ENCODE results near the gene ADAT1.

Gene ADAT1

DNA sequence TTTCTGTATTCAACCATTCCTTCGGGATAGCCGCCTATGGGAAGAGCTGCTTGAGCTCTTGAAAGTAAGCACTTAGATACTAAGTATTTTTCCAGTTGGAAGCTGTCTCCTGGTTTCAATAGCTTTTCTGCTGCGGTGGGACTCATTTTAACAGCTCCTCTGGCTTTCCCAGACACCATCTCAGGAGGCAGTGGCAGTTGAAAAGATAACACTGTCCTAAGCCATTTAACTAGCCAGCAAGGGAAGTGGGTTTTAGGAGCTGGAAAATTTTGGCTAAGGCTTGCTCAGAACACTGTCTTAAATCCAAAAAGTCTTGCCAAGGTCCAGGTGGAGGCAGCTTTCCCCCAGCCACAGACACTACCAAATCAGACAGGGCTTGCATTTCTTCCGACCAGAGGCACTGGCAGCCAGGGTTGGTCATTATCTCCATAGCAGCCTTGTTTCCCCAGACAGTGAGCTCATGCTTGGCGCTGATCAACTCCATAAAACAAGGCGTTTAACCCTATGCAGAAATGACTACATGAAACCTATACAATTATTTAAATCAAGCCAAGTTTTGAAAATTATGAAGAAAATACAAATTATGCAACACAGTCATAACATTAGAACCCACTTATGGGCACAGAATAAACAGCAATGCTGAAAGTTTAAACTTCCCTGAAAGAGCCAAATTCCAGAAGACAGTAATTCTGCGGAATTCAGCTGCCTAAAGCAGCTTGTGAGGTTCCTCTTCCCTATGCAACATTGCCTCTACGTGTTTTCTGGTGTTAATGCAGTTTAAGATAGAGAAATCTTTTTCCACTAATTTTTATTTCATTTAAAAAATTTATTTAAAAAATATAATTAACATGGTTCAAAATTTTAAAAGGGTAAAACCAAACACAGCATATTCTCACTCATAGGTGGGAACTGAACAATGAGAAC lies 31.9 kb downstream of the ADAT1 start:
- H3K4ac ChIP-seq (ENCODE audit: low read depth, low read length) = no peak overlapping the region
- no peaks in the 10 kb centered on the region for H3K9me3 ChIP-seq (ENCODE audit: insufficient read depth, low read depth, low read length)
- no peak overlapping the region for H2BK120ac ChIP-seq (ENCODE audit: insufficient read depth, low read length, poor library complexity)
- no peak overlapping the region for H3K23ac ChIP-seq (ENCODE audit: low read length)
- H4K8ac ChIP-seq (ENCODE audit: low read depth, low read length) = no peak overlapping the region
- no peak overlapping the region for H4K12ac ChIP-seq (ENCODE audit: low read depth, low read length)
- no peaks in the 10 kb centered on the region for H3K27me3 ChIP-seq (ENCODE audit: insufficient read depth, low read length)
- H3K9ac ChIP-seq (ENCODE audit: low read length) = no peak overlapping the region
- peaks cover 0 to 3% of the 10 kb centered on the region in 2 experiments for H3K4me1 ChIP-seq (ENCODE audit: control insufficient read depth in 1 of 2, insufficient read depth in 2 of 2, low read length in 2 of 2)
- H3K36me3 ChIP-seq (ENCODE audit: control insufficient read depth in 1 of 2, insufficient read depth in 2 of 2, low read length in 2 of 2) = peaks cover 2% of the 10 kb centered on the region in 2 experiments
- H3K14ac ChIP-seq (ENCODE audit: low read length) = no peak overlapping the region
- no peak overlapping the region for H2BK5ac ChIP-seq (ENCODE audit: low read depth, low read length, poor library complexity)
- no peak for DNase-seq
- H3K79me1 ChIP-seq (ENCODE audit: low read length) = no peaks in the 10 kb centered on the region
- no peak overlapping the region for H4K91ac ChIP-seq (ENCODE audit: low read depth, low read length)
- H3K79me2 ChIP-seq (ENCODE audit: control insufficient read depth, insufficient read depth, low read length, poor library complexity) = no peaks in the 10 kb centered on the region
- WGBS (ENCODE audit: extremely low coverage, insufficient coverage, insufficient read length) = no CpG with 5 or more reads among the region's 8 CpGs
- no peak overlapping the region for H2AK5ac ChIP-seq (ENCODE audit: low read length)
- H3K4me2 ChIP-seq (ENCODE audit: low read length) = peak overlapping the region; percentile 47
- no peak overlapping the region for H3K4me3 ChIP-seq (ENCODE audit: low read depth, low read length)
- peak overlapping the region; percentile 50 for H2BK12ac ChIP-seq (ENCODE audit: low read length)
- H3K18ac ChIP-seq (ENCODE audit: low read length) = no peak overlapping the region
- H3K27ac ChIP-seq (ENCODE audit: low read depth, low read length) = peak overlapping the region; percentile 58
- no peak overlapping the region for H2AFZ ChIP-seq (ENCODE audit: insufficient read depth, low read length, poor library complexity)

DNA sequence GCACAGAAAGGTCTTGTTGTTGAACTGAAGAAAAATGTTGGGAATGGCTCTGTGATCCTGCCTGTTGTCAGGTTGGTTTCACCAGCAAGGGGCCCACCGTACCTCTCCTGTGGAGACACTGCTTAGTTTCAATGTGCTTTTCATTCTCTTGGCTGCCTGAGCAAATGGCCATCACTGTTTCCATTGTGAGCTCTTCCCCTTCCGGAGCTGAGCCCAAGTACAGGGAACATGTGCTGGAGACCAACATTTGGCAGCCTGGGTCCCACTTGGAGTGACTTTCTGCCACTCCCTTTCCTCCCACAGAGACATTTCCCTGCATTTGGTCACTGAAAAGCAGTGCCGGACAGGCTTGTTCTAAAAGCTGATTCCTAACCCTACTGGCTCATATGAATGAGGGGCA lies 33.8 kb downstream of the ADAT1 start:
- no peaks in the 10 kb centered on the region for H3K79me2 ChIP-seq (ENCODE audit: control insufficient read depth, insufficient read depth, low read length, poor library complexity)
- H3K36me3 ChIP-seq (ENCODE audit: control insufficient read depth in 1 of 2, insufficient read depth in 2 of 2, low read length in 2 of 2) = peaks cover 2% of the 10 kb centered on the region in 2 experiments
- H3K27ac ChIP-seq (ENCODE audit: low read depth, low read length) = no peak overlapping the region
- H3K9ac ChIP-seq (ENCODE audit: low read length) = no peak overlapping the region
- no peak overlapping the region for H4K91ac ChIP-seq (ENCODE audit: low read depth, low read length)
- no peaks in the 10 kb centered on the region for H3K27me3 ChIP-seq (ENCODE audit: insufficient read depth, low read length)
- no peak overlapping the region for H3K18ac ChIP-seq (ENCODE audit: low read length)
- WGBS (ENCODE audit: extremely low coverage, insufficient coverage, insufficient read length) = no CpG with 5 or more reads among the region's 3 CpGs
- H2AK5ac ChIP-seq (ENCODE audit: low read length) = no peak overlapping the region
- H3K4me2 ChIP-seq (ENCODE audit: low read length) = no peak overlapping the region
- no peak overlapping the region for H2AFZ ChIP-seq (ENCODE audit: insufficient read depth, low read length, poor library complexity)
- no peak overlapping the region for H2BK5ac ChIP-seq (ENCODE audit: low read depth, low read length, poor library complexity)
- H3K9me3 ChIP-seq (ENCODE audit: insufficient read depth, low read depth, low read length) = no peaks in the 10 kb centered on the region
- no peak overlapping the region for H2BK12ac ChIP-seq (ENCODE audit: low read length)
- H3K4me3 ChIP-seq (ENCODE audit: low read depth, low read length) = no peak overlapping the region
- no peak overlapping the region for H3K23ac ChIP-seq (ENCODE audit: low read length)
- no peak for DNase-seq
- no peaks in the 10 kb centered on the region for H3K79me1 ChIP-seq (ENCODE audit: low read length)
- H3K4me1 ChIP-seq (ENCODE audit: control insufficient read depth in 1 of 2, insufficient read depth in 2 of 2, low read length in 2 of 2) = peaks cover 0 to 3% of the 10 kb centered on the region in 2 experiments
- H4K12ac ChIP-seq (ENCODE audit: low read depth, low read length) = no peak overlapping the region
- no peak overlapping the region for H3K14ac ChIP-seq (ENCODE audit: low read length)
- no peak overlapping the region for H3K4ac ChIP-seq (ENCODE audit: low read depth, low read length)
- H4K8ac ChIP-seq (ENCODE audit: low read depth, low read length) = no peak overlapping the region
- no peak overlapping the region for H2BK120ac ChIP-seq (ENCODE audit: insufficient read depth, low read length, poor library complexity)

DNA sequence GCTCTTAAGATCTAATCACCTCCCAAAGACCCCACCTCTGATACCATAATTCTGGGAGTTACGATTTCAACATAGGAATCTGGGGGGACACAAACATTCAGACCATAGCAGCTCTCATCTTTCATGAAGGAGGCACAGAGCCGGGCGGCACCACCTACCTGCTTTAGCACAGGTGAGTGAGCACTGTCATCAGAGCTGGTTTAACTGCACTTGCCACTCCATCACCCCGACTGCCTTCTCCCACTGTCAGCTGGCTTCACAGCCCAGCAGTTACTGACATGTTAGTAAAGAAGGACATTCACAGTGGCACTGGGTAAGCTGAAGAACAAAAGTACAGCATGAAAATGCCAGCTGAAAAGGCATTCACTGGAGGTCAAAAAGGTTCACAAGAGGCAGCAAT lies 34.4 kb downstream of the ADAT1 start:
- Histone ChIP-seq H2BK120ac (ENCODE audit: insufficient read depth, low read length, poor library complexity) (no peak overlapping the region), H4K91ac (ENCODE audit: low read depth, low read length) (no peak overlapping the region), H2AFZ (ENCODE audit: insufficient read depth, low read length, poor library complexity) (no peak overlapping the region), H4K8ac (ENCODE audit: low read depth, low read length) (no peak overlapping the region), H3K36me3 (ENCODE audit: control insufficient read depth in 1 of 2, insufficient read depth in 2 of 2, low read length in 2 of 2) (peaks cover 2% of the 10 kb centered on the region in 2 experiments), H4K12ac (ENCODE audit: low read depth, low read length) (no peak overlapping the region), H3K9ac (ENCODE audit: low read length) (no peak overlapping the region), H3K4me3 (ENCODE audit: low read depth, low read length) (no peak overlapping the region), H2BK5ac (ENCODE audit: low read depth, low read length, poor library complexity) (no peak overlapping the region), H3K23ac (ENCODE audit: low read length) (no peak overlapping the region), H3K27ac (ENCODE audit: low read depth, low read length) (no peak overlapping the region), H2AK5ac (ENCODE audit: low read length) (no peak overlapping the region), H3K9me3 (ENCODE audit: insufficient read depth, low read depth, low read length) (no peaks in the 10 kb centered on the region), H3K4me2 (ENCODE audit: low read length) (no peak overlapping the region), H3K18ac (ENCODE audit: low read length) (no peak overlapping the region), H3K4me1 (ENCODE audit: control insufficient read depth in 1 of 2, insufficient read depth in 2 of 2, low read length in 2 of 2) (peaks cover 0 to 3% of the 10 kb centered on the region in 2 experiments), H2BK12ac (ENCODE audit: low read length) (no peak overlapping the region), H3K14ac (ENCODE audit: low read length) (no peak overlapping the region), H3K79me1 (ENCODE audit: low read length) (no peaks in the 10 kb centered on the region), H3K27me3 (ENCODE audit: insufficient read depth, low read length) (no peaks in the 10 kb centered on the region), H3K79me2 (ENCODE audit: control insufficient read depth, insufficient read depth, low read length, poor library complexity) (no peaks in the 10 kb centered on the region), H3K4ac (ENCODE audit: low read depth, low read length) (no peak overlapping the region)
- DNase-seq = no peak
- WGBS (ENCODE audit: extremely low coverage, insufficient coverage, insufficient read length) = no CpG with 5 or more reads among the region's 4 CpGs

GRCh38 chr16:75584108-75584507 lies 39.0 kb downstream of the ADAT1 start:
- no CpG with 5 or more reads among the region's 3 CpGs for WGBS (ENCODE audit: extremely low coverage, insufficient coverage, insufficient read length)
- no peak for DNase-seq
- no peak overlapping the region for H2BK120ac ChIP-seq (ENCODE audit: insufficient read depth, low read length, poor library complexity)
- no peak overlapping the region for H4K12ac ChIP-seq (ENCODE audit: low read depth, low read length)
- no peak overlapping the region for H3K4ac ChIP-seq (ENCODE audit: low read depth, low read length)
- H2BK12ac ChIP-seq (ENCODE audit: low read length) = no peak overlapping the region
- no peak overlapping the region for H2AK5ac ChIP-seq (ENCODE audit: low read length)
- no peak overlapping the region for H3K23ac ChIP-seq (ENCODE audit: low read length)
- H3K79me1 ChIP-seq (ENCODE audit: low read length) = no peaks in the 10 kb centered on the region
- H3K27ac ChIP-seq (ENCODE audit: low read depth, low read length) = no peak overlapping the region
- H3K4me3 ChIP-seq (ENCODE audit: low read depth, low read length) = no peak overlapping the region
- H3K4me1 ChIP-seq (ENCODE audit: control insufficient read depth in 1 of 2, insufficient read depth in 2 of 2, low read length in 2 of 2) = no peaks in the 10 kb centered on the region
- no peak overlapping the region for H3K14ac ChIP-seq (ENCODE audit: low read length)
- H3K36me3 ChIP-seq (ENCODE audit: control insufficient read depth in 1 of 2, insufficient read depth in 2 of 2, low read length in 2 of 2) = peaks cover 0 to 9% of the 10 kb centered on the region in 2 experiments
- no peak overlapping the region for H2BK5ac ChIP-seq (ENCODE audit: low read depth, low read length, poor library complexity)
- no peak overlapping the region for H4K8ac ChIP-seq (ENCODE audit: low read depth, low read length)
- no peak overlapping the region for H3K9ac ChIP-seq (ENCODE audit: low read length)
- H4K91ac ChIP-seq (ENCODE audit: low read depth, low read length) = no peak overlapping the region
- no peak overlapping the region for H3K4me2 ChIP-seq (ENCODE audit: low read length)
- no peak overlapping the region for H3K18ac ChIP-seq (ENCODE audit: low read length)
- H2AFZ ChIP-seq (ENCODE audit: insufficient read depth, low read length, poor library complexity) = no peak overlapping the region
- no peaks in the 10 kb centered on the region for H3K27me3 ChIP-seq (ENCODE audit: insufficient read depth, low read length)
- H3K79me2 ChIP-seq (ENCODE audit: control insufficient read depth, insufficient read depth, low read length, poor library complexity) = no peaks in the 10 kb centered on the region
- no peaks in the 10 kb centered on the region for H3K9me3 ChIP-seq (ENCODE audit: insufficient read depth, low read depth, low read length)

Measured in trophoblast cell (in vitro differentiated cells and primary cell).